NCI-H774 (cell line): ENCODE results near the gene ARMC3.
A peak's percentile ranks its signal among the peaks of the same experiment; 100 is the strongest.
"Not testable (repeated sequence)": the region's sequence is repeated elsewhere in the genome, so short reads cannot be mapped to it uniquely, and the experiment has no call there.

ENCODE experiments used
- DNase-seq: peaks from one replicate; lab custom pipeline; 2025; lab: John Stamatoyannopoulos, UW

ARMC3 gene

GRCh38 chr10:22927661-22928403 lies at the start of gene ARMC3:
Gene ARMC3 (plus strand): TSS chr10:22928053. CDS start chr10:22931997, 3,944 bp downstream.
- peak; percentile 84 for DNase-seq

- DNase-seq: no peak
Measured at GRCh38 chr10:22891797-22892196, 36.1 kb upstream of the ARMC3 start.

- DNase-seq: no peak
Measured at GRCh38 chr10:22893781-22894180, 34.1 kb upstream of the ARMC3 start.

GRCh38 chr10:22894714-22895113 lies 33.1 kb upstream of the ARMC3 start:
- no peak for DNase-seq

- DNase-seq: no peak
Measured at GRCh38 chr10:22895252-22895651, 32.6 kb upstream of the ARMC3 start.

- DNase-seq: no peak
Measured at GRCh38 chr10:22897371-22897770, 30.5 kb upstream of the ARMC3 start.

- DNase-seq: no peak
Measured at GRCh38 chr10:22899307-22899706, 28.5 kb upstream of the ARMC3 start.

GRCh38 chr10:22899775-22900174 lies 28.1 kb upstream of the ARMC3 start:
- DNase-seq: no peak

GRCh38 chr10:22900841-22901601 lies 26.8 kb upstream of the ARMC3 start:
- DNase-seq: no peak

GRCh38 chr10:22902147-22902546 lies 25.7 kb upstream of the ARMC3 start:
- not testable (repeated sequence) for DNase-seq

- DNase-seq: no peak
Measured at GRCh38 chr10:22903694-22904093, 24.2 kb upstream of the ARMC3 start.

GRCh38 chr10:22906767-22907166 lies 21.1 kb upstream of the ARMC3 start:
- DNase-seq: no peak

GRCh38 chr10:22908837-22909236 lies 19.0 kb upstream of the ARMC3 start:
- no peak for DNase-seq

GRCh38 chr10:22909673-22910072 lies 18.2 kb upstream of the ARMC3 start:
- not testable (repeated sequence) for DNase-seq

GRCh38 chr10:22911067-22911466 lies 16.8 kb upstream of the ARMC3 start:
- no peak for DNase-seq

- peak; percentile 69 for DNase-seq
Measured at GRCh38 chr10:22911889-22912762, 15.7 kb upstream of the ARMC3 start.

GRCh38 chr10:22912763-22913384 lies 15.0 kb upstream of the ARMC3 start:
- no peak for DNase-seq

- DNase-seq: no peak
Measured at GRCh38 chr10:22913474-22914092, 14.3 kb upstream of the ARMC3 start.

GRCh38 chr10:22915314-22915713 lies 12.5 kb upstream of the ARMC3 start:
- no peak for DNase-seq

- no peak for DNase-seq
Measured at GRCh38 chr10:22925088-22925487, 2.8 kb upstream of the ARMC3 start.

GRCh38 chr10:22927166-22927565 lies 687 bp upstream of the ARMC3 start:
- DNase-seq: no peak
